Loucy (cell line): Measurements from ENCODE around the gene IL17RE.
A peak's percentile ranks its signal among the peaks of the same experiment; 100 is the strongest.

ENCODE experiments used
- H2AFZ ChIP-seq: fragments of 200-600 bp; sonication (generic); 2 replicates; pipeline ENCODE4 v1.6.0; 2016; ENCODE audit warnings: antibody characterized with exemption, mild to moderate bottlenecking, low read length, moderate library complexity
- H3F3A ChIP-seq: fragments of 200-600 bp; 2 replicates; pipeline ENCODE4 v1.6.0; 2016; ENCODE audit warnings: antibody characterized with exemption, low read depth, mild to moderate bottlenecking
- H3K27me3 ChIP-seq: fragments of 200-600 bp; sonication (generic); 2 replicates; pipeline ENCODE4 v1.6.1; 2014; ENCODE audit warnings: low read length, mild to moderate bottlenecking; ENCODE audit not compliant: insufficient read depth, poor library complexity, severe bottlenecking
- H3K36me3 ChIP-seq: fragments of 200-600 bp; sonication (generic); 2 replicates; pipeline ENCODE4 v1.6.1; 2016; ENCODE audit warnings: low read length; ENCODE audit not compliant: insufficient read depth
- H3K4me1 ChIP-seq: fragments of 200-600 bp; sonication (generic); 2 replicates; pipeline ENCODE4 v1.5.1; 2014; ENCODE audit warnings: low read length, mild to moderate bottlenecking; ENCODE audit not compliant: insufficient read depth, poor library complexity, severe bottlenecking
- H3K4me2 ChIP-seq: fragments of 200-600 bp; sonication (generic); 2 replicates; pipeline ENCODE4 v1.6.0; 2014; ENCODE audit warnings: antibody characterized with exemption, low read length, low read depth, mild to moderate bottlenecking; ENCODE audit not compliant: poor library complexity, severe bottlenecking
- H3K4me3 ChIP-seq: fragments of 200-600 bp; sonication (generic); 2 replicates; pipeline ENCODE4 v1.5.1; 2014; ENCODE audit warnings: low read length, mild to moderate bottlenecking, mixed read lengths; ENCODE audit not compliant: poor library complexity, severe bottlenecking
- H3K79me2 ChIP-seq: fragments of 200-600 bp; sonication (generic); 2 replicates; pipeline ENCODE4 v1.6.1; 2014; ENCODE audit warnings: low read length; ENCODE audit not compliant: insufficient read depth
- H3K9ac ChIP-seq: fragments of 200-600 bp; sonication (generic); 2 replicates; pipeline ENCODE4 v1.6.0; 2014; ENCODE audit warnings: mild to moderate bottlenecking, low read depth, low read length, moderate library complexity; ENCODE audit not compliant: poor library complexity, severe bottlenecking
- H3K9me2 ChIP-seq: fragments of 200-600 bp; sonication (generic); replicated peaks from 2 replicates; pipeline ENCODE4 v1.6.1; 2016; ENCODE audit warnings: low read depth, low read length, mixed read lengths
- H3K9me3 ChIP-seq: fragments of 200-600 bp; sonication (generic); 2 replicates; pipeline ENCODE4 v1.6.1; 2014; ENCODE audit warnings: mild to moderate bottlenecking, antibody characterized with exemption, low read length, low read depth; ENCODE audit not compliant: insufficient read depth
- H4K20me1 ChIP-seq: fragments of 200-600 bp; sonication (generic); 2 replicates; pipeline ENCODE4 v1.6.0; 2014; ENCODE audit warnings: antibody characterized with exemption, low read length, mild to moderate bottlenecking; ENCODE audit not compliant: insufficient read depth, poor library complexity, severe bottlenecking
- CTCF ChIP-seq: fragments of 200-600 bp; sonication (generic); conservative IDR thresholded peaks from 2 replicates; pipeline ENCODE4 v1.5.1; 2014; ENCODE audit warnings: mild to moderate bottlenecking, antibody characterized with exemption, low read length
- EZH2phosphoT487 ChIP-seq: fragments of 200-600 bp; IDR thresholded peaks from 2 replicates; pipeline ENCODE4 v1.6.1; 2018; ENCODE audit warnings: antibody characterized with exemption, mild to moderate bottlenecking, moderate library complexity, borderline replicate concordance

The IL17RE gene

GRCh38 chr3:9951598-9951961, 48.9 kb downstream of the IL17RE start:
- Histone ChIP-seq H3K4me3 (peak overlapping the region; percentile 75), H3F3A (no peaks in the 10 kb centered on the region), H3K4me1 (peaks cover 13% of the 10 kb centered on the region), H3K79me2 (no peaks in the 10 kb centered on the region), H3K9me2 (no peaks in the 10 kb centered on the region), H3K36me3 (no peaks in the 10 kb centered on the region), H3K4me2 (peak overlapping the region; percentile 73), H2AFZ (peak overlapping the region; percentile 74), H3K9ac (peak overlapping the region; percentile 51), H4K20me1 (no peaks in the 10 kb centered on the region), H3K9me3 (no peaks in the 10 kb centered on the region), H3K27me3 (no peaks in the 10 kb centered on the region)
- TF ChIP-seq CTCF (no peak), EZH2phosphoT487 (no peak)

- H3K27me3 ChIP-seq, result no peaks in the 10 kb centered on the region
These were observed 49.5 kb downstream of the IL17RE start, which contains the start of gene PRRT3 for GRCh38 chr3:9951962-9952805. PRRT3 (minus strand) TSS chr3:9952408; CDS start chr3:9950115, 2,293 bp downstream.

DNA sequence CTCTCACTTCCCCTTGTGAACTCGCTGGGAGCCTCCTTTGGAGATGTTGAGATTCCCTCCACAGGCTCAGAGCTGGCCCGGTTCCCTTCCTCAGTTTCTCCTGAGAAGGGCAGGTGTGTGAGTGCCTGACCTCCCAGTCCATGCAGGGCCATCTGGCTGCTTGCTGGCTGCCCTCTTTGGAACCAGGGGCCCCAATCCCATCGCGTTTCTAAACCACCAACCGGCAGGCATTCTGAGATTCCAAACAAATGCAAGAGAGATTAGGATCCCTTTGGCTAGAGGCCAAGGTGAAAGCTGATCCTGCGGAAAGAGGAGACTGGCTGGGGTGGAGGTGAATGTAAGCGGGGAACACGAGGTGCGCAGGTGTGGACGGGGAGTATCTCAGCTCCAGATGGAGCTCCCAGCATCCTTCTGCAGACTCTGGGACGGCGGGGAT, 52.4 kb downstream of the IL17RE start:
- Histone ChIP-seq H3F3A (no peaks in the 10 kb centered on the region), H3K9me2 (no peaks in the 10 kb centered on the region), H3K4me3 (no peak overlapping the region), H3K9me3 (no peaks in the 10 kb centered on the region), H3K4me2 (no peak overlapping the region), H3K79me2 (no peaks in the 10 kb centered on the region), H3K36me3 (no peaks in the 10 kb centered on the region), H4K20me1 (no peaks in the 10 kb centered on the region), H3K4me1 (peaks cover 13% of the 10 kb centered on the region), H2AFZ (no peak overlapping the region), H3K27me3 (no peaks in the 10 kb centered on the region), H3K9ac (no peak overlapping the region)
- TF ChIP-seq EZH2phosphoT487 (no peak), CTCF (no peak)

More at GRCh38 chr3:9951962-9952805, 49.5 kb downstream of the IL17RE start, which contains the start of gene PRRT3:
- H3K36me3 ChIP-seq, result no peaks in the 10 kb centered on the region
- TF ChIP-seq EZH2phosphoT487 (no peak), CTCF (no peak)
- H3K9me3 ChIP-seq, result no peaks in the 10 kb centered on the region
- peak within 1 kb of the TSS; percentile 74 for H2AFZ ChIP-seq
- peak within 1 kb of the TSS; percentile 73 for H3K4me2 ChIP-seq
- no peaks in the 10 kb centered on the region for H3K9me2 ChIP-seq
- H3K79me2 ChIP-seq, result no peaks in the 10 kb centered on the region
- H3K9ac ChIP-seq, result peak within 1 kb of the TSS; percentile 51
- H4K20me1 ChIP-seq, result no peaks in the 10 kb centered on the region
- H3K4me3 ChIP-seq, result peak within 1 kb of the TSS; percentile 75
- no peaks in the 10 kb centered on the region for H3F3A ChIP-seq
- peaks cover 13% of the 10 kb centered on the region for H3K4me1 ChIP-seq
